Tibial artery (tissue), 4 donors: ENCODE results near the gene EXOC3L2.
"Not testable (repeated sequence)": the region's sequence is repeated elsewhere in the genome, so short reads cannot be mapped to it uniquely, and the experiment has no call there.

Experiments used
- DNase-seq, 2 donors: peaks; one replicate each; pipeline ENCODE4 v3.0.0-alpha.2; 2019
- H3K27ac ChIP-seq, 2 donors: fragments of 200-600 bp; sonication (generic) in 1 of 2; 1 replicate in 1 of 2; 2 replicates in 1 of 2; pipeline ENCODE4 v1.5.1; 2018 to 2019; ENCODE audit warnings: mild to moderate bottlenecking in 1 of 2
- H3K27me3 ChIP-seq, 2 donors: fragments of 200-600 bp; sonication (generic) in 1 of 2; one replicate each; pipeline versions ENCODE4 v1.5.1 to v1.6.0; 2016 to 2019
- H3K36me3 ChIP-seq, 3 donors: fragments of 200-600 bp; sonication (generic) in 2 of 3; one replicate each; pipeline ENCODE4 v1.5.1; 2016 to 2019; ENCODE audit warnings: mild to moderate bottlenecking in 2 of 3
- H3K4me1 ChIP-seq, 4 donors: fragments of 200-600 bp; sonication (generic) in 2 of 4; 1 replicate in 3 of 4; 2 replicates in 1 of 4; pipeline ENCODE4 v1.5.1; 2016 to 2019
- H3K4me3 ChIP-seq, 2 donors: fragments of 200-600 bp; sonication (generic) in 1 of 2; 1 replicate in 1 of 2; 2 replicates in 1 of 2; pipeline ENCODE4 v1.5.1; 2018 to 2019; ENCODE audit warnings: mild to moderate bottlenecking in 2 of 2
- H3K9me3 ChIP-seq, 3 donors: fragments of 200-600 bp; sonication (generic) in 1 of 3; one replicate each; pipeline ENCODE4 v1.5.1; 2016 to 2019
- CTCF ChIP-seq, 2 experiments: fragments of 200-600 bp in 1 of 2; fragments of 450-650 bp in 1 of 2; IDR thresholded peaks; one replicate each; pipeline ENCODE4 v1.5.1; 2017 to 2019; ENCODE audit warnings: antibody characterized with exemption in 2 of 2, mild to moderate bottlenecking in 1 of 2, moderate library complexity in 1 of 2
- intact Hi-C: fragments of 100-400 bp; cut with DNase I; formaldehyde crosslinking; loops from one replicate; pipeline ENCODE4 v1.15.0; 2023; ENCODE audit warnings: low total_unique reads

Gene EXOC3L2

GRCh38 chr19:45231891-45232290 lies 13.3 kb downstream of the EXOC3L2 start:
- H3K27ac ChIP-seq: no peak overlapping the region

GRCh38 chr19:45229056-45229455 lies 16.2 kb downstream of the EXOC3L2 start:
- H3K27ac ChIP-seq, DNase-seq, H3K9me3 ChIP-seq, H3K4me1 ChIP-seq, H3K36me3 ChIP-seq, intact Hi-C loops, H3K4me3 ChIP-seq: not testable (repeated sequence)
- peaks cover 0 to 32% of the 10 kb centered on the region in 2 donors for H3K27me3 ChIP-seq

More at GRCh38 chr19:45231891-45232290, 13.3 kb downstream of the EXOC3L2 start:
- H3K27me3 ChIP-seq: peaks cover 0 to 44% of the 10 kb centered on the region in 2 donors
- H3K36me3 ChIP-seq: no peaks in the 10 kb centered on the region
- no peak for TF ChIP-seq CTCF (IDR thresholded peaks at IDR 0.05)
- peaks cover 0 to 5% (median 0%) of the 10 kb centered on the region in 4 donors for H3K4me1 ChIP-seq
- no peaks in the 10 kb centered on the region for H3K9me3 ChIP-seq
- no peak for DNase-seq
- intact Hi-C loops: no loop called here
- no peak overlapping the region for H3K4me3 ChIP-seq

GRCh38 chr19:45224645-45225044 lies 20.6 kb downstream of the EXOC3L2 start:
- no peaks in the 10 kb centered on the region for H3K36me3 ChIP-seq
- intact Hi-C loops: no loop called here
- H3K4me3 ChIP-seq: no peak overlapping the region
- H3K27ac ChIP-seq: no peak overlapping the region
- no peaks in the 10 kb centered on the region for H3K4me1 ChIP-seq
- TF ChIP-seq CTCF (IDR thresholded peaks at IDR 0.05): no peak
- DNase-seq: no peak
- H3K27me3 ChIP-seq: peaks cover 0 to 45% of the 10 kb centered on the region in 2 donors
- H3K9me3 ChIP-seq: no peaks in the 10 kb centered on the region

GRCh38 chr19:45223879-45224278 lies 21.3 kb downstream of the EXOC3L2 start:
- H3K4me1 ChIP-seq: no peaks in the 10 kb centered on the region
- no peak overlapping the region for H3K27ac ChIP-seq
- no peak overlapping the region for H3K4me3 ChIP-seq
- no peak for DNase-seq
- peaks cover 0 to 48% of the 10 kb centered on the region in 2 donors for H3K27me3 ChIP-seq
- intact Hi-C loops: no loop called here
- no peaks in the 10 kb centered on the region for H3K9me3 ChIP-seq
- TF ChIP-seq CTCF (IDR thresholded peaks at IDR 0.05): no peak
- no peaks in the 10 kb centered on the region for H3K36me3 ChIP-seq

- Histone ChIP-seq H3K27ac (no peak overlapping the region), H3K27me3 (peaks cover 0 to 56% of the 10 kb centered on the region in 2 donors), H3K9me3 (no peaks in the 10 kb centered on the region), H3K36me3 (no peaks in the 10 kb centered on the region), H3K4me3 (no peak overlapping the region), H3K4me1 (peaks cover 0 to 3% (median 1%) of the 10 kb centered on the region in 4 donors)
- TF ChIP-seq CTCF (IDR thresholded peaks at IDR 0.05): no peak
- intact Hi-C loops: no loop called here
- no peak for DNase-seq
Measured at GRCh38 chr19:45222724-45223123, 22.5 kb downstream of the EXOC3L2 start.

GRCh38 chr19:45218911-45219743 lies 26.1 kb downstream of the EXOC3L2 start:
- H3K36me3 ChIP-seq: no peaks in the 10 kb centered on the region
- intact Hi-C loops: no loop called here
- peaks cover 0 to 24% (median 16%) of the 10 kb centered on the region in 4 donors for H3K4me1 ChIP-seq
- H3K27me3 ChIP-seq: peaks cover 0 to 75% of the 10 kb centered on the region in 2 donors
- no peak overlapping the region for H3K4me3 ChIP-seq
- TF ChIP-seq CTCF (IDR thresholded peaks at IDR 0.05): no peak
- no peak for DNase-seq
- H3K9me3 ChIP-seq: no peaks in the 10 kb centered on the region
- H3K27ac ChIP-seq: no peak overlapping the region
